Measurements from ENCODE around the gene ITPR1.

Gene ITPR1

DNA sequence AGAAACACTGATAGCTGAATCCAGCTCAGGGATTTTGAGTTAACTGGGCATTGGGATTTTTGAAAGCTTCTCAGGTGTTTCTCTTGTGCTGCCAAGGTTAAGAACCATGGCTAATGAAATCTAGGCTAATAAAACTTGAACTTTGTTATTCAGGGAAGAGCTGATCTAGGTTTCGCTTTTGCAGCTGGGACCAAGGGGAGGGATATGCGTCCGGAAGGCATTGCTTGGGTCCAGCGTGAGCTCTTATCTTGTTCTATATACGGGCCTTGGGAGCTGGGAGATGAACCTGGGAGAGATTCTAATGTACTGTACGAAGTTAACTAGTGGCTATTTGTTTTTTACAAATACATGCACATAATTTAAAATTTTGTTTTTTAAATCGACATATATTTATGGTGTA lies 29.8 kb downstream of the ITPR1 start:
- no peaks in the 10 kb centered on the region for H4K20me1 ChIP-seq (ENCODE audit: insufficient read depth, low read length)

DNA sequence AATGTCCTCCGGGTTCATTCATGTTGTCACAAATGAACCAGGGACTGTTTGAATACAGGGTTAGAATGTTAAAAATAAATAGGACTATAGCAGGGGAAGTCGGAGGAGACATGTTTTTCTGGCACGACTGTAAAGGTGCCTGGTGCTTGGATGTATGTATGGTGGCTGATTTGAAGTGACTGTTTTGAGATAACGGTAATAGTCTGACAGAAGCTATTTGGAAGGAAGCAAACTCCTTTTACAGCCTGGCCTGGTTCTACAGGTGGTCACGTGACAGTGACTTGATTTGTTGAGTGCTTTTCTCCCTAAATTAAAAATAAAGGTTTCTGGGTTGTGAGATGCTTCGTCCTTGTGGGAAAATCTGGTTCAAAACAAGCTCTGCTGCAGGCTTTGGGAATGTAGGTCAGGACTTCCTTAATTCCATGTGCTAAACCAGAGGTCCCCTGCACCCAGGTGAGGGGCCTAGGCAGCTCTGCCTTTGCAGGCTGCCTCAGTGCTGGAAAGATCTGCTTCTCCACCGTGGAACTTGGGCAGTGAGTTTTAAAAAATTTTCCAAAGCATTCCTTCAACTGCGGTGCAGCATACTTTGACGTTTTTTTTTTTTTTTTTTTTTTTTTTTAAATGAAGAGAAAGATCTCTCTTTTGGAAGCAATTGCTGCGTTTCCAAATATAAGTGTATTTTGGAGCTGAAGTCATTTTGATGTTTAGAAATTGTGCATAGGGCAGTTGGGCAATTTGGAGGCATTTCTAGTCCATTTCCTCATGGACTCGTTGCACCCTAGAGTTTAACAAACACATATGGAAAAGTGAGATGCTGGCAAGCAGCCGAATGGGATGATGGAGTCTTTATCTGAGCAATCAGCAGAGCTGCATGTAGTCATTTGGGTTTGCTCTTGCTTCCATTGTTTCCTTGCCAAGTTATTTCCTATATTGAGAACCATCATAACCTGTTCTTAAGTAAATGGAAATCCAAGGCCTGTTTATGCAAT lies 30.9 kb downstream of the ITPR1 start:
- H3K9me3 ChIP-seq (ENCODE audit: low read length) = no peaks in the 10 kb centered on the region
- H3K36me3 ChIP-seq (ENCODE audit: insufficient read depth, low read length) = no peaks in the 10 kb centered on the region
- no peaks in the 10 kb centered on the region for H3K27me3 ChIP-seq (ENCODE audit: insufficient read depth, low read length)
- no peaks in the 10 kb centered on the region for H3K79me2 ChIP-seq (ENCODE audit: insufficient read depth, low read length)
- H3K4me2 ChIP-seq (ENCODE audit: low read length) = no peak overlapping the region
- H3F3A ChIP-seq (ENCODE audit: insufficient read depth, low read length) = no peaks in the 10 kb centered on the region
- no peaks in the 10 kb centered on the region for H4K20me1 ChIP-seq (ENCODE audit: insufficient read depth, low read length)
- H3K4me3 ChIP-seq (ENCODE audit: low read depth, low read length, poor library complexity, severe bottlenecking) = no peak overlapping the region
- H3K4me1 ChIP-seq (ENCODE audit: insufficient read depth, low read length, severe bottlenecking) = no peaks in the 10 kb centered on the region
- no peak for TF ChIP-seq EZH2 (IDR thresholded peaks at IDR 0.05; ENCODE audit: borderline replicate concordance, low read length)
- TF ChIP-seq CTCF (IDR thresholded peaks at IDR 0.05; ENCODE audit: low read length) = no peak
- H2AFZ ChIP-seq (ENCODE audit: low read length) = no peak overlapping the region
- H3K27ac ChIP-seq (ENCODE audit: low read depth, low read length, poor library complexity, severe bottlenecking) = no peak overlapping the region
- H3K9ac ChIP-seq (ENCODE audit: low read length) = no peak overlapping the region
- H3K9me2 ChIP-seq (ENCODE audit: low read depth, low read length) = no peaks in the 10 kb centered on the region

More for the DNA sequence above, 29.8 kb downstream of the ITPR1 start:
- no peak overlapping the region for H3K9ac ChIP-seq (ENCODE audit: low read length)
- H2AFZ ChIP-seq (ENCODE audit: low read length) = no peak overlapping the region
- H3K27me3 ChIP-seq (ENCODE audit: insufficient read depth, low read length) = no peaks in the 10 kb centered on the region
- no peaks in the 10 kb centered on the region for H3K9me2 ChIP-seq (ENCODE audit: low read depth, low read length)
- H3K36me3 ChIP-seq (ENCODE audit: insufficient read depth, low read length) = no peaks in the 10 kb centered on the region
- H3K4me2 ChIP-seq (ENCODE audit: low read length) = no peak overlapping the region
- TF ChIP-seq CTCF (IDR thresholded peaks at IDR 0.05; ENCODE audit: low read length) (no peak), EZH2 (IDR thresholded peaks at IDR 0.05; ENCODE audit: borderline replicate concordance, low read length) (no peak)
- no peaks in the 10 kb centered on the region for H3K4me1 ChIP-seq (ENCODE audit: insufficient read depth, low read length, severe bottlenecking)
- no peaks in the 10 kb centered on the region for H3K79me2 ChIP-seq (ENCODE audit: insufficient read depth, low read length)
- H3K27ac ChIP-seq (ENCODE audit: low read depth, low read length, poor library complexity, severe bottlenecking) = no peak overlapping the region
- no peaks in the 10 kb centered on the region for H3F3A ChIP-seq (ENCODE audit: insufficient read depth, low read length)
- H3K9me3 ChIP-seq (ENCODE audit: low read length) = no peaks in the 10 kb centered on the region
- no peak overlapping the region for H3K4me3 ChIP-seq (ENCODE audit: low read depth, low read length, poor library complexity, severe bottlenecking)

DNA sequence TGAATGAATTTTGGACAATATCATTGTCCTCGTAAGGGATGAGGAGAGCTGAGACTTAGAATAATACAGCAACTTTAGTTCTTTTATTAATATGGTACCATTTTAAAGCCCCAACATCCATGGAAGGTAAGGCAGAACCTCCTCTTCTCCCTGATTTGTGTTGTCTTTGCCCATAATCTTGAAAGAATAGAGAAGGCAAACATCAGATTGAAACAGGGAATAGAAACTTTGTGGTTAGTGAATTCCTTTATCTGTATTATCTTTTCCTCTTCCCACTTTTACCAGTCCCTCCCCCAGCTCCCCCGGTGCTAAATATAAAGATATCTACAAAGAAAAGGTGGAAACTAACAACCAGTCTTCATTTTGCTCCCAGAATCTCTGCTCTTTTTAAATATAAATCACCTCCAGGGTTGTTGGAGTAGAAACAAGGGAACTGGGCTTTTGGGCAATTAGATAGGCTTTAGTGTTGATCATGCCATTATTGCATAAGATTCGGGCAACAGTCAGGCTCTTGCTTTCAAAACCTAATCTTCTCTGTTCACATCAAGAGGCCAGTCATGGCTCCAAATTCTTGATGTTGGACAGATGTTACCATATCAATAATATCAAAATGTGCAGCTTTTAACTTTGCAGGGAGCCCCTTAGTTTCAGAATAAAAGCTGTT lies 32.5 kb downstream of the ITPR1 start:
- no peak overlapping the region for H2AFZ ChIP-seq (ENCODE audit: low read length)
- H3K27me3 ChIP-seq (ENCODE audit: insufficient read depth, low read length) = no peaks in the 10 kb centered on the region
- no peaks in the 10 kb centered on the region for H3K9me2 ChIP-seq (ENCODE audit: low read depth, low read length)
- H3K4me2 ChIP-seq (ENCODE audit: low read length) = no peak overlapping the region
- no peaks in the 10 kb centered on the region for H3K36me3 ChIP-seq (ENCODE audit: insufficient read depth, low read length)
- H3K79me2 ChIP-seq (ENCODE audit: insufficient read depth, low read length) = no peaks in the 10 kb centered on the region
- no peaks in the 10 kb centered on the region for H3K9me3 ChIP-seq (ENCODE audit: low read length)
- no peak overlapping the region for H3K27ac ChIP-seq (ENCODE audit: low read depth, low read length, poor library complexity, severe bottlenecking)
- no peaks in the 10 kb centered on the region for H3F3A ChIP-seq (ENCODE audit: insufficient read depth, low read length)
- no peak overlapping the region for H3K9ac ChIP-seq (ENCODE audit: low read length)
- no peaks in the 10 kb centered on the region for H4K20me1 ChIP-seq (ENCODE audit: insufficient read depth, low read length)
- H3K4me3 ChIP-seq (ENCODE audit: low read depth, low read length, poor library complexity, severe bottlenecking) = no peak overlapping the region
- no peaks in the 10 kb centered on the region for H3K4me1 ChIP-seq (ENCODE audit: insufficient read depth, low read length, severe bottlenecking)
- no peak for TF ChIP-seq EZH2 (IDR thresholded peaks at IDR 0.05; ENCODE audit: borderline replicate concordance, low read length)
- TF ChIP-seq CTCF (IDR thresholded peaks at IDR 0.05; ENCODE audit: low read length) = no peak
